Left ventricle myocardium superior (tissue), 1 donor: ENCODE results near the gene GRM8. TPM values are rescaled to one million over a fixed set of nuclear protein-coding genes. Genes with fewer than 3 reads are reported as not detected.
"Not testable (repeated sequence)": the region's sequence is repeated elsewhere in the genome, so short reads cannot be mapped to it uniquely, and the experiment has no call there.

Experiments
- ATAC-seq: fragments of 200-7000 bp; cut with Tn5 transposase; one replicate; pipeline ENCODE4 v1.9.1; 2020; ENCODE audit warnings: mild to moderate bottlenecking, moderate library complexity
- DNase-seq: peaks from one replicate; pipeline ENCODE4 v3.0.0-alpha.2; 2020
- intact Hi-C: fragments of 100-400 bp; cut with micrococcal nuclease; formaldehyde crosslinking; loops from one replicate; pipeline ENCODE4 v1.11.0; 2022
- total RNA-seq: library from RNA; stranded (reverse); fragmentation: NEBNext Ultra II Directional; extraction: Animal tissue kit (Norgen Biotek cat#: 25700); gene quantifications from one replicate; pipeline ENCODE4 v1.2.1, GENCODE V29; 2021
- donor health status: DM: no; HTN: yes; CAD: no; lungs with severe emphysema.

GRM8 gene
- total RNA-seq, 1 donor from 2014 or later = not detected

DNA sequence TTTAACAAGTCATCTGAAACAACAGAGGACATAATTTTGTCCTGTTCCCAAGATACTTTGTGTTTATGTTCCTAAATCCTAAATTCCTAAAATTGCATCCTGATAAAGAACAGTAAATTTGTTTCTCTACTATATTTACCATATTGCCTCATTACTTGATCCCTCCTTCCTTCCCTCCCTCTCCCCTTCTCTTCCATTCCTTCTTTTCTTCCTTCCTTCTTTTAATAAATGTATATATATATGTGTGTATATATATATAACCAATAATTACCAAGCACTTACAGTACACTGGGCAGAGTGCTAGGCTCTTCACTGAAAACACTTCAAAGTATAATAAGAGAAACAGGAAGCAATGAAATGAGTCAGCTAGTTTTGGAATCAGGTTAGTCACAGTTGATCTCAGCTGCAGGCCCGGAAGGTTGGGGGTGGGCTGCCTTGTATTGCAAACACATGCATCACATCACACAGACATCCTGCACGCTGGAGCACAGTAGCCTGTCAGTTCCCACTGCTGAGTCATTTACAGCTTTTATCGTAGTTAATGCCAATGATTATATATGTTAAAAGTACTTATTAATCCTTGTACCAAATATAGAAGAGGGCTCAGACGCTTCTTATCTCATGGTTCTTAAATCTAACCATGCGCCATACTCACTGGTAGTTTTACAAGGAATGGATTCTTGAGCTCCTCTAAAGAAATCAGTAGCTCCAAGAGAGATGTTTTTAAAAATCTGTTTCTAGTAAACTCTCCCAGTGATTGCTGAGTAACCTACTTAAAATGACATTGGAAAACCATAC lies 551.7 kb downstream of the GRM8 start:
- DNase-seq (peak; percentile 22), ATAC-seq (no peak)
- intact Hi-C loops = no loop called here

DNA sequence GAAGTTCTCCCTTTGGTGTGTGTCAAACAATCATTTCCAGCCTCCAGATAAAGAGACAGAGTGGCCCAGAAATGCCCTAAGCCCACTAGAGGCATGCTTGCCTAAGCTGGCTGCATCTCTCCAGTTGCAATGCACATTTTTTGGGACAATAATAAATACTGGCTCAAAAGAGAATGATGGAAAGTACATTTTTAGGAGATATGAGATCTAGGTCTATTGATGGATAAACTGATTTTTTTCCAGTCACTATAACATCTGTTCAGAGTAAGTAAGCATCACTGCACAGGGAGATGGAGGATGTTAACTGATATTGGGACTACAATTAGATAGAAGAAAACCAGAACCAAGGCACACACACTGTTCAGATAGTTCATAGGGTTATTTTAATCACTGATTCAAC lies 553.0 kb downstream of the GRM8 start:
- ATAC-seq = no peak
- intact Hi-C loops = no loop called here
- no peak for DNase-seq

DNA sequence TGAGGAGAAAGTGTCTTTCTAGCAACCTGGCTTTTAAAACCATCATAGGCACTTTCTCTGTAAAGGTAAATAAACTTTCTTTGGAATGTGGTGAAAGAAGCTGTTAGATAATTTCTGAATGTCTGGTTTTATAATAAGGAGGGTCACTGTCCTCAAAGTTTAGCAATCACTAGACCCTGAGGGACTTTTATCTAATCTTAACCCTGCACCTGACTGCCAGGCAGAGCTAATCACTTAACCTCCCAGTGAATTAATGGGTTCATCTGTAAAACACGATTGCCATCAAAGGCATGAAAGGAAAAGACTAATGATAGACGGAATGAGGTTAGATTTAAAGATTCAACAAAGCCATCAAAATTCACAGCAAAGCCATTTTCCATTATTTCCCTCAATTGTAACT lies 553.8 kb downstream of the GRM8 start:
- ATAC-seq = no peak
- intact Hi-C loops = no loop called here
- no peak for DNase-seq

DNA sequence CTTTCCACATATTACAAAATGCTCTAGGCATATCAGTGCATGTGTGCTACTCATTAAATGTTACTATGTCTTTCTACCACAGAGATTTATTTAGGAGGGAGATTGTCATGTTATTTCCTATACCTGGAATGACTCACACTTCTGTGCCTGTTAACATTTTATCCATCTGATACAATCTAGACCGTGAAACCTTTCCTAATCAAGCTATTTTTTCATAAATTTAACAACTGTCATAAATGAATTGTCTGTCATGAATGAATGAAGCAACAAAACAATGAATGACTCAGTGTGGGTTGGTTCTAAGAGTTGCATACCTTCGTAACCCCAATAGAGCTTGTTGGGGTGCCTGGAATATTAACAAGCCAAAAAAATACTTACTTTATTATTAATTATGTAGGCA lies 554.3 kb downstream of the GRM8 start:
- no peak for DNase-seq
- intact Hi-C loops = no loop called here
- ATAC-seq = no peak

DNA sequence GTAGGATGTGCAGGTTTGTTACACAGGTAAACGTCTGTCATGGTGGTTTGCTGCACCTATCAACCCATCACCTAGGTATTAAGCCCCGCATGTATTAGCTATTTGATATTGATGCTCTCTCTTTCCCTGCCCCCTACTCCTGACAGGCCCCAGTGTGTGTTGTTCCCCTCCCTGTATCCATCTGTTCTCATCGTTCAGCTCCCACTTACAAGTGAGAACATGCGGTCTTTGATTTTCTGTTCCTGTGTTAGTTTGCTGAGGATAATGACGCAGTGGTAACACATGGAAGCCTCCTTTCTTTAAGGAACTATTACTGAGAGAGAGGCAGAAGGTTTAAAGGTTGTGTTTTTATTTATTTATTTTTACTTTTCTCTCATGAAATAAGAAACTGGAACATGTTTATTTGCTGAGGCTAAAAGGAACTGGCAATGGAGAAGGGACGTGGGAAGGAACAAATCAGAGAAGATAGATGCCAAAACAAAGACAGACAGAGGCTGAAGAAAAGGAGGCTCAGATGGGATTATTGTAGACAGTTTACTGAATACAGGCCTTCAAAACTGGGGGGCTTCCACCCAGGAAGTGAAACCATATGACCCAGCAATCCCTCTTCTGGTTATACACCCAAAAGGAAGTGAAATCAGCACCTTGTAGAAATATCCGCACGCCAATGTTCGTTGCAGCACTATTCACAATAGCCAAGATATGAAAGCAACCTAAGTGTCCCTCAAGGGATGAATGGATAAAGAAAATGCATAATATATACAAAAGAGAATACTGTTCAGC lies 556.3 kb downstream of the GRM8 start:
- intact Hi-C loops = no loop called here
- no peak for ATAC-seq
- DNase-seq = no peak

DNA sequence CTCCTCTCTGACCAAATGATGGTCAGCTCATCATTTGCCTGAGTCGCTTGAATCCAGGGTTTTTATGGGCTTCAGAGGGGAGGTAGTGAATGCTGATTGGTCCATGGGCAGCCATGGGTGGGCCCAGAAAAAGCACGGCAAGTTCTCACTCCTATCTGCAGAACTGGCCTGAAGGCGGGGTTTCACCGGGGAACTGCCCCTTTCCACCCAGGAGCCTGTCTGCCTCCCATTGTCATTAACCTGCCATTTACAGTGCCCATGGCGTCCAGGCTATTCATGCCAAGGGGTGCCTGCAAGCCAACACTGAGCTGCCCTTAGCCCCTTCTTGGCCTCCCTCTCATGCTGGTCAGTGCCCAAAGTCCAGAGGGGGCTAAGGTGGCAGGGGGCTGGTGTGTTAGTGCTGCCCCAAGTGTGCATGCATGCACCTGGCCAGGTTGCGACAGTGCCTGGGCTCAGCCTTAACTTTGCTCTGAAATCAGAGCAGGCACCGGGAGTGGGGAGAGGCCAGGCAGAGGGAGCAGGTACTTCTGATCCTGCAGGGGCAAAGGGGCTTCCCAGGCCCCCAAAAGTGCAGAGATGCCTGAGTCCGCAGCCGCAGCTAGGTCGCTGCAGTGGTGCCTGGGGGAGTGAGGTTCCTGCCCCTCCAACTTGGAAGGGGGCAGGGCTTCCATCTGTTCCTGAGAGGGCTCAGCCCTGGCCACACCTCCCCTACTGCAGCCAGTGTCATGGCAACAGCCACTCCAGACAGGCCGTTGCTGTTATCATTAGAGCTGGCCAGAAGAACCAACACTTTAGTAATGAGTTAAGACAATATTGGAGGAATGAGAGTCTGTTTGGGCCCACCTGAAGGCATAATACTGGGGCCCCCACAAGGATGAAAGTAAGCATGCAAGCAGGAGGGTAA lies 561.6 kb downstream of the GRM8 start:
- ATAC-seq = no peak
- intact Hi-C loops = no loop called here

DNA sequence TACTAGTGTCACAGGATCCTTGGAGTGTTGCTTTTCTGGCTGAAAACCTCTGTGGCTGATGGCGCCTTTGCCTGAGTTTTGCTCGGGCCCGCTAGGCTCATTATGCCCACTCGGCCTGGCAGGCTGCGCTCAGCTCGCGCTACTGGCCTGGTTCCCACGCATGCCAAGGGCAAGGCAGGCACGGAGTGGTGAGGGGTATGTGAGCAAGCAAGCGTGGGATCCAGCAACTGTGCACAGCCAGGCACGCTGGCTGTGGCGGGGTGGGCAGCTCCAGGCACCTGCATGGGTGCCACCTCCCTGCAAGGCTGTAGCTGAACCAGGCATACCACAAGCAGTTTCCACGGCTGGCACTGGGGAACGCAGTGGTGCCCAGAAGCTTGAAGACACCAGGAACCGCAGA lies 562.6 kb downstream of the GRM8 start:
- intact Hi-C loops = no loop called here
- no peak for DNase-seq
- ATAC-seq = no peak

More for the DNA sequence above, 561.6 kb downstream of the GRM8 start:
- no peak for DNase-seq

DNA sequence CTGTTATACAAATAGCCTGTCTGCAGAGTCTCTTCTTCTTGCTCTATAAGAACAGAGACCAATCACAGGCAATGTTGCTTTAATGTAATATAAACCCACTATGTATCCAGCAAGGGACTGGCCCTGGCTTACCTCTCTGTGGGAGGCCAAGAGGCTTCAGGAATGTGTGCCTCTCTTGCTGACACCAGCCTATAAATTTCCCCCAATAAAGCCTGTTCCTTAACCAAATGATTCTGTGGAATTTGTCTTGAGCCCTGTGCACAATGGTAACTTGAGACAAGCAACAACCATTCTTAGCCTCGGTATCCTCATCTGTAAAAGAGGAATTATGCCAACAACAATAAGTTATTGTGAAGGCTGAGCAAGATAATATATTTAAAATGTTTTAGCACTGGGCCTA lies 563.7 kb downstream of the GRM8 start:
- DNase-seq (no peak), ATAC-seq (no peak)
- intact Hi-C loops = no loop called here

DNA sequence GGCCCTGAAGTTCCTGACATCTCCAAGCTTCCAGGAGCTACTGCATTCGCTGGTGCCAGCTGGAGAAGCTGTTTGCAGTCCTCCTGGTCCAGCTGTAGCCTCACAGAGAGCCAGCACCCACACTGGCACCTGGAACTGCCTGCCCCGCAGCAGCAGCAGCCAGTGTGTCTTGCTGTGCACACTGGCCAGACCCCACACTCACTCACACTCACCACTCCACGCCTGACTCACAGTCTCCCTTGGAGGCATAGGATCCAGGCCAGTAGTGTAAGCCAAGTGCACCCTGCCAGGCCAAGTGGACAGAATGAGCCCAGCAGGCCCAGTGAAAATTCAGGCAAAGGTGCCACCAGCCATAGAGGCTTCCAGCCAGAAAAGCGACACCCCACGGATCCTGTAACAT lies 566.3 kb downstream of the GRM8 start:
- DNase-seq (no peak), ATAC-seq (no peak)
- intact Hi-C loops = no loop called here

DNA sequence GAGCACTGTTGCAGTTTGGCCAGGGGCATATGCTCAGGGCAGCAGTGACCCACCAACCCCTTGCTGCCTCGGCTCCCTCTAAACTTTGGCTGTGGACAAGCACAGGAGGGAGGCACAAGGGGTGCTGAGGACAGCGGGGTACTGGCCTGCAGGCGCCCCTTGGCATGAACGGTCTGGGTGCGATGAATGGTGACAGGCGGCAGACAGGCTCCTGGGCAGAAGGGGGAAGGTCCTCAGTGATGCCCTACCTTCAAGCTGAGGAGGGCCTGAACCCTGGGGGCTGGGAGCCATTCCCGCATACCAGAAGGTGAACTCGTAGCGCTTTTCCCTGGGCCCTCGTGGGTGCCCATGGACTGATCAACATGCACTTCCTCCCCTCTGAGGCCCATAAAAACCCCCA lies 567.1 kb downstream of the GRM8 start:
- intact Hi-C loops = no loop called here
- ATAC-seq (no peak), DNase-seq (no peak)

DNA sequence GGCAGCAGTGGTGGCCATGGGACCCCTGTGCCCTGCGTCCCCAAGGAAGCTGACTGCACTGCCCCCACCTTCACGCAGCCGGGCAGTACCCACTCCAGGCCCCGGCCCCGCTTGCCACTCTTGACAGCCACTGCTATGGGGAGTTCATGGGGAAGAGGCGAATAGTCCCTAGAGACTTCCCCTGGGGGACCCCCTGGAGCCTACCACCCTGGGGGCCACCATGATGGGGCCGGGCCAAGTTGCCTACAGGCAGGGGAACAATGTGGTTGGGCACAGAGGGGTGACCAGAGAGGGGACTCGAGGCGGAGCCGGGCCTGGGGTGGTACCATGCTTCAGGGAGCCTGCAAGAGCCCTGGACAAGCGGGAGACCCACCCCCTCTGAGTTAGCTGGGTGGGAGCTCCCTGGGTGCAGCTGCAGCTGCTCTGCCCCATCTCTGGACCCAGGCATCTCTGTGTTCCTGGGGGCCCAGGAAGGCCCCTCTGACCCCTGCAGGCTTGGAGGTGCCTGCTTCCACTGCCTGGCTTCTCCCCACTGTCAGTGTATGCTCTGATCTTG lies 567.6 kb downstream of the GRM8 start:
- DNase-seq (no peak), ATAC-seq (no peak)
- intact Hi-C loops = no loop called here

DNA sequence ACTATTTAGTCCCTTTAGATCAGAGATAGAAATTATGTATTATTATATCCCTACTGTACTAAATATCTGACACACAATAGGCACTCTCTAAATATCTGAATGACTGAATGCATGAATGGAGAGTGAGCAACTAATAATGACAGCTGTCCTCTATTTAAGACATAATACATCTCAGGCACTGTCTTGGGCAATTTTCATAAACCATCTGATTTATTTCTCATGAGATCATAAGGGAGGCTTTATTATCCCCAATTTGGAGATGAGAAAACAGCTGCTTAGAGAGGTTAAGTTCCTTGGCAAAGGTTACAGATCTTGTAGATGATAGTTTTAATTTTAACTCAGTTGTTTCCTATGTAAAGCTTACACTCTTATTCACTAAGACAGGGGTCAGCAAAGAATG lies 570.6 kb downstream of the GRM8 start:
- ATAC-seq = no peak
- intact Hi-C loops = no loop called here
- DNase-seq = no peak

DNA sequence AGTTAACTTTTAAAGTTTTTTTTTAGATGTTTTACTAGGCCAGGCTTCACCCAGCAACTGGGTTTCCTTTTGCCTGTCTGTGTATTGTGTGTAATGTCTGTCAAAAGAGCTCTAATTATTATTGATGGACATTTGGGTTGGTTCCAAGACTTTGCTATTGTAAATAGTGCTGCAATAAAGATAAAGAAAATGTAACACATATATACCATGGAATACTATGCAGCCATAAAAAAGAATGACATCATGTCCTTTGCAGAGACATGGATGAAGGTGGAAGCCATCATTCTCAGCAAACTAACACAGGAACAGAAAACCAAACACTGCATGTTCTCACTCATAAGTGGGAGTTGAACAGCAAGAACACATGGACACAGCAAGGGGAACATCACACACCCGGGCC lies 584.0 kb downstream of the GRM8 start:
- intact Hi-C loops, ATAC-seq: not testable (repeated sequence)

DNA sequence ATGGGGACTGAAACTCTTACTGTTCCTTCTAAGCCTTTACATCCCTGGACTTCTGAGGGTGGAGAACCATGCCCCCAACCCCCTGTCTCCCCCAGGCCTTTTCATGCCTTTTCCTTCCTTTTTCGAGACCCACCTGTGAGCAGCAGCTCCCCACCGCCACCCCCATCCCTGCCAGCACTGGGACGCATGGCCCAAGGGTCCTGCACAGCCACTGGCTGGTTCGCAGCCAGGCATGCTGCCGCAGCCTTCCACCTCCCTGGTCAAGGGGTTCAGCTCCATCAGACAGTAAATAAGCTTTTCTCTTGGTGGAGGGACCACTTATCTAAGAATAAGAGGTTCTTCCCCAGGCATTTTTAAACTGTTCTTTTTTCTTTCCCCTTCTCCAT lies 584.4 kb downstream of the GRM8 start:
- intact Hi-C loops = no loop called here
- ATAC-seq (no peak), DNase-seq (no peak)

More for the DNA sequence above, 584.0 kb downstream of the GRM8 start:
- DNase-seq = not testable (repeated sequence)

DNA sequence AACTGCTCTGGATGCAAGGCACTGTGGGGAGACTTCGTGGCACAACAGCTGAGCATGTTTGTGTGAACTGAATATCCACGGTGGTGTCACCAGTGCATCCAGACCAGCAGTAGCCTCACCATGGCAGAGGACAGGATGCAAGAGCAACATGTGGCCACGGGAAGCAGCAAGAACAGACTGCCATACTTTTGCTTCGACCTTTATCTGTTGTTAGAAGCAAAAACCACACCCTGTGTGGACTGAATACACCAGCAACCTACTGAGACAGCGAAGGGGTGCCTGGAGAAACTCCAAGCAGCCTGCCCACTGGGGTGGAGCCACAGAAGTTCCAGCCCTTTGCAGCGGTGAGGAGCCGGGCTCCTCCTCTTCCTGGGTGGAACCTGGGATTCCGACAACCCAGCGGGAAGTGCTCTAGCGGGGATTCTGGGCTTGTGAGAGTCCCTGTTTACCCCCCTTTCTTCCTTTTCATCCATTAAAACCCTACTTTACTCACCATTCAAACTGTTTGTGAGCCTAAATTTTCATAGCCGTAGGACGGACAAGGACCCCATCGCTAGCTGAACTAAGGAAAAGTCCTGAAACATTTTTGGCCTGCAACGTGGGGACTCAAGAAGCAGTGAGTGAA lies 584.9 kb downstream of the GRM8 start:
- DNase-seq (no peak), ATAC-seq (no peak)
- intact Hi-C loops = no loop called here

DNA sequence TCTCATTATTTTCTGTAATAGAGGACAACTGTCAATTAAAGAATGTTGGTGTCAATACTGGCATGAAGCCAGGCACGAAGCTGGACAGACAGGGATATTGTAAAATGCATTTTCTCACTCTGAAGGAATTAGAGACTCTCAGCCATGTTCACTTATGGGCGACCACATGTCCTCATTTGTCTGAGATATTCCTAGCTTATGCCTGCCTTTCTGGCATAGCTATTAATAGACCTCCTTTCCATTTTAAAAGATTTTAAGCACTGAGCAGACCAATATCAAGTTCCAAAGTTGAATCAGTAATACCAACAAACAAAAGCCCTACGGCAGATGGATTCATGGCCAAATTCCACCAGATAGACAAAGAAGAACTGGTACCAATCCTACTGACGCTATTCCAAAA lies 589.9 kb downstream of the GRM8 start:
- ATAC-seq = no peak
- DNase-seq = no peak
- intact Hi-C loops = no loop called here

DNA sequence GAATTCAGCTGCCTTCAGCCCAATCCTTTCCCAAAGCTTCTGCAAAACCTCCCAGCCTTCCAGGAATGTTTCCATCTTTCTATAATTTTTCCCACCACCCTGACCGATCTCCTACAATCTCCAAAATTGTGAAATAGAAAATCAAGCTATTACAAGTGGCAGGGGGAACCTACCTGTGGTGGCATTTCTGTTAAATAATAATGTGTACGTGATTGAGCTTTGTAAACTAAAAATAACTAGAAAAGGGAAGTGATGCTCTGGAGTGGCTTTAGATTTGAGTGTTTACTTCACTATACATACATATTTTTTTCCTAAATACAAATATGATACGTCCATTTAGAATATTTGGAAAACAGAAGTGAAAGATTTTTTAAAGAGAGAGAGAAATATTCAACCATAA lies 593.6 kb downstream of the GRM8 start:
- ATAC-seq (no peak), DNase-seq (no peak)
- intact Hi-C loops = no loop called here

DNA sequence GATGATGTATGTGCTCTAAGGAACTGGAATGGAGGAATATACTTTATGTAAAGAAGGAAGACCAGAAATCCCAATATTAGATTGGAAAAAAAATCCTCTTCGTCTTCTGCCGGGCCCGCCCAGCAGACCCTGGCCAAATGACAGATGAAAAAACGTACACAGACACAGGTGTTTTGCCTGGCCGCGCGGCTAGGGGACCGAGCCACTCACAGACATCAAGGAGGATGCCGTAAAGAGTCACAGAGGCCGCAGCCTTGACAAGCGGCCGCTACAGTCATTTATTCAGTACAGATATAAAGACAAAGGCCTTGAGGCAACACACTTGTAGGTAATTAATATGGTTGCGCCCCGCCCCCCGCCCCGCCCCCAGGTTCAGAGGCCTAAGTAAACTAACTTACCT lies 594.1 kb downstream of the GRM8 start:
- no peak for ATAC-seq
- intact Hi-C loops = no loop called here
- no peak for DNase-seq
